Activated gamma-delta T cell (primary cell): ENCODE results near the gene CSH1.
"Not testable (repeated sequence)": the region's sequence is repeated elsewhere in the genome, so short reads cannot be mapped to it uniquely, and the experiment has no call there.

Source experiments
- DNase-seq: peaks from one replicate; lab custom pipeline; 2025; lab: John Stamatoyannopoulos, UW
- total RNA-seq, 2 donors: gene quantifications; one replicate each; lab custom pipeline; 2026; lab: John Stamatoyannopoulos, UW

CSH1 gene
- 0 reads per million in 2 donors for total RNA-seq

- DNase-seq = not testable (repeated sequence)
Measured at GRCh38 chr17:63896524-63897354, at the start of gene CSH1. TSS of gene CSH1 (minus strand) at chr17:63896574. CDS start at chr17:63896511, 63 bp downstream.

- no peak for DNase-seq
Measured at GRCh38 chr17:63945784-63946439, 49.5 kb upstream of the CSH1 start.

GRCh38 chr17:63944736-63945499 lies 48.5 kb upstream of the CSH1 start:
- DNase-seq = no peak

GRCh38 chr17:63943745-63944144 lies 47.4 kb upstream of the CSH1 start:
- no peak for DNase-seq

- DNase-seq = no peak
Measured at GRCh38 chr17:63942309-63942985, 46.1 kb upstream of the CSH1 start.

- no peak for DNase-seq
Measured at GRCh38 chr17:63941751-63942150, 45.4 kb upstream of the CSH1 start.

GRCh38 chr17:63941162-63941561 lies 44.8 kb upstream of the CSH1 start:
- DNase-seq = no peak

GRCh38 chr17:63940584-63940983 lies 44.2 kb upstream of the CSH1 start:
- DNase-seq = no peak

- DNase-seq = no peak
Measured at GRCh38 chr17:63939884-63940283, 43.5 kb upstream of the CSH1 start.

- DNase-seq = no peak
Measured at GRCh38 chr17:63939401-63939800, 43.0 kb upstream of the CSH1 start.

- DNase-seq = no peak
Measured at GRCh38 chr17:63937920-63938319, 41.5 kb upstream of the CSH1 start.

- DNase-seq = no peak
Measured at GRCh38 chr17:63937319-63937718, 40.9 kb upstream of the CSH1 start.

GRCh38 chr17:63934183-63935112 lies 38.1 kb upstream of the CSH1 start:
- DNase-seq = no peak

GRCh38 chr17:63933598-63933997 lies 37.2 kb upstream of the CSH1 start:
- DNase-seq = no peak

- no peak for DNase-seq
Measured at GRCh38 chr17:63932721-63933120, 36.3 kb upstream of the CSH1 start.

GRCh38 chr17:63931981-63932561 lies 35.7 kb upstream of the CSH1 start, which contains the start of gene CD79B:
TSS of gene CD79B (minus strand) at chr17:63932331. CDS start at chr17:63932261, 70 bp downstream.
- no peak for DNase-seq

GRCh38 chr17:63930951-63931575 lies 34.7 kb upstream of the CSH1 start:
- DNase-seq = no peak

GRCh38 chr17:63929860-63930766 lies 33.7 kb upstream of the CSH1 start:
- DNase-seq = no peak
